HPDE6-E6E7 (cell line): ENCODE measurements around the gene CD151.

Experiments
- DNase-seq: peaks from one replicate; pipeline ENCODE4 v3.0.0; 2011; ENCODE audit warnings: missing footprints; ENCODE audit errors: extremely low spot score

Gene CD151

DNA sequence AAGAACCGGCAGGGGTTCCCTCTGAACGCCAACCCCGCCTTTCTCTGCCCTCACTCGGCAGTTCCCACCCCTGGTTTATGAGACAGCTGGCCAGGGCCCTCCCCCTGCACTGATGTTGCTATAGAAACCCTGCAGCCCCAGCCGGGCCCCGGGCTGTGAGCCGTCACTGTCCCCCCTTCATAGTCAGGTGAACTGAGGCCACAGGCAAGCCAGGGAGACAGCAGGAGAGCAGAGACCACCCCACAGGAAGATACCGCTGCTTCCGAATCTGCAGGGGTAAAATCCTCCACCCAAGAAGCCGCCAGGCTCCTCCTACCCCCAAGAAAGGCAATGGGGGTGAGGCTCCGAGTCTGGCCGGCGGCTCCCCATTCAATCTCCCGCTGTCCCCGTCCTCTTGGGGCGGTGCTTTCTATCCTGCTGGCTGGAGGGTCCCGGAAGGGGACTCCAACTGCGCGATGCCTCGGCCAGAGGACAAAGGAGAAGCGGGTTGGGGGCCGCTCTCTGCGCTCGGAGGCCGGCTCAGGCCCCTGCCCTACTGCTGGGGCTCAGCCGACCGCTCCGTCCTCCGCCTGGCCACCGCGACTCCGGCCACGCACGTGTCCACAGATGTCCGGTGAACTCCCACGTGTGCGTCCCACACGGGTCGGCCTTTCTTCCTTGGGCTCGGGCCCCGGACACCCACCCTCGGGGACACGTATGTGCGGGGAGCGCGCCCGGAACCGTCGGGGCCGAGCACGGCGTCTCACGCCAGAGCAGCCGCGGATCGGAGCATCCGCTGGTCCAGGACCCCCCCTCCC is 35.3 kb upstream of the CD151 start:
- DNase-seq: no peak

DNA sequence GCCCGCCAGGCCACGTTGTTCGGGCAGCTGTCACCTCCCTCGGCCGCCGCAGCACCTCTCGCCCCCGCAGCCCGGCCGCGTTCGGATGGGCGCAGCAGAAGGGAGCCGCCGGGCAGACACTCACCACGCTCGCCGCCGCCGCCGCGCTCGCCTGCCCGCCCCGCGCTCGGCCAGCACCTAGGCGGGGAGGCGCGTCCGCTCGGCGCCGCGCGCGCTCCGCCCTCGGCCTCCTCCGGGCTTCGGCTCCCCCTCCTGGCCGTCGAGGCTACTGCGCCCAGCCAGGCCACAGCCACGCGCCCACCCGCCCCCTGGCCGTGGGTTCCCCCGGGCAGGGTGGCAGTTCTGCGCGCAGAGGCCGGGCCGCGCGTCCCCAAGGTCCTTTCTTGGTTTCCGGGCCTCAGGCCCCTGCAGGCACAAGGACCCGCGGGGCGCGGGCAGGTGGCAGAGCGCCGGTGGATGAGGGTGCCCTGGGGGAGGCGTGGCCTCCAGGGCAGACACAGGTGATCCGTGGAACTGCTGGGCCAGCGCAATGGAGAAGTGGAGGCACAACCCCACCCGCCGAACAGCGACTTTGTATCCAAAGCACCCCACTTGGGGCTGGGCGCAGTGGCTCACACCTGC is 34.5 kb upstream of the CD151 start, which contains the start of gene SLC25A22:
TSS of gene SLC25A22 (minus strand) at position 189 of the 621 bp plus-strand sequence. CDS start 3,275 bp downstream, outside the sequence.
- DNase-seq: peak; percentile 74

DNA sequence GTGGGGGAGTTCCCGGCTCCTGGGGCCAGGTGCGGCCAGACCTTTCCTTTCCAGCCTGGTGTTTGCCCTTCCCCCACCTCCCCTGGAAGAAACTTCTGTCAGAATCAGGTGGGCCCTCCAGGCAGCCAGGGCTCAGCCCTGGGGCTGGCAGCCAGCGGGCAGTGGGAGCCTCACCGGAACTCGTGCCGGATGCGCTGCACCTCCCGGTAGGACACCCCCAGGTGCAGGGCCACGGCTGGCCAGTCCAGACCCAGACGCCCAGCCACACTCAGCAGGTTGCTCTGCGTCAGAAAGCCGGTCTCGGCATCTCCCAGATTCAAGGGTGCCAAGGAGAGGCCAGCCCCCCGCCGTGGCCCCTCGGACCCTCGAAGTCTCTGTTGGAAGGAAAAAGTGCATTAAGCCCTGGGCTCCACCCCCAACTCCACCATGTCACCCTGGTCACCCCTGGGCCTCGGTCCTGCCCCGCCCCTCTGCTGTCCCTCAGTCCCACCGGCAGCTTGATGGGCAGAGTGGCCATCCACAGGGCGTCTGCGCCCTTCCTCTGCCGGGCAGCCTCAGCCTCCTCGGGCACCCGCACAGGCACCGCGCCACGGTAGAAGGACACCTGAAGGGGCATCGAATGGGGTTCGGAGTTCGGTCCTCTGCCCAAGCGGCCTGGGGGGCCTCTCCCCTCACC is 33.0 kb upstream of the CD151 start:
- DNase-seq: no peak

DNA sequence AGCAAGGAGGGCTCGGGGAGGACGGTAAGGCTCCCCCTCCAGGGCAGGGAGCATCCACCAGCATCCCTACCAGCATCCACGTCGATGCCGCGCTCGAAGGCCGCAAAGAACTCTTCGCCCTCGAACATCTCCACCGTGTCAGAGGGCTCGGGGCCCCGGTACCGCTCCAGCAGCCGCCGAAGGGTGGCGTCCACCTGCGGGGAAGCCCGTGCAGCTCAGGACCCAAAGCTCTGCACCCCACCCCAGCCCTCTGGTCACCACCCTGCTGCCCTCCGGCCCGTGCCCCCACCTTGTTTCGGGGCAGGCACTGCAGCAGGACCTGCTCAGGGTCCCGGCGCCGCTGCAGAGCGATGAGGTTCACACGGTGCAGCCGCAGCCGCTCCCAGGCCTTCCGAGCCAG is 32.3 kb upstream of the CD151 start:
- DNase-seq: no peak

DNA sequence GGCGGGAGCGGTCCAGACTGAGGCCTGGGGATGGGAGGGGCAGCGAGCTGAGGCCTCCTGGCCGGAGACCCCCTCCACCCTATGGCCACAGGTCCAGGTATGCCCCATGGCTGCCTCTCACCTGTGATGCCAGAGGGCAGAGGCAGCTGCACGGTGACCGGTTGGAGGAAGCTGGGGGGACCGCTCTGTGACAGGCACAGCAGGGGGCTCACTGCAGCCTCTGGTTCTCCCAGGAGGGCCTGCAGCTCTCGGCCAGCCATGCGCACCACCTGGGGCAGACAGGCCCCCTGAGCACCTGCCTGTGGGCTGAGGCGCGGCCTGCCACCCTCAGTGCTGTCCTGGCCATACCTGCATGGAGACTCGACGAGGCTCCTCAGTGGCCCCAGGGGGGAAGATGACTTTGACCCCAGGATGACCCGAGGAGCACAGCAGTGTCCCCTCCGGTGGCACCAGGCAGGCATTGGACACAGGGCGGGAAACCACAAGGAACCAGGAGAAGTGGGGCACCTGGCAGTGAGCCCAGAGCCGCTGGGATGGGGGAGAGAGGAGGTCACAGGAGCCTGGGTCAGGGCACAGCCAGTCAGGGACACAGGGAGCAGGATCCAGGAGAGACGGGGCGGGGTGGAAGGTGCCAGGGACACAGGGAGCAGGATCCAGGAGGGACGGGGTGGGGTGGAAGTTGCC is 31.5 kb upstream of the CD151 start:
- DNase-seq: no peak

DNA sequence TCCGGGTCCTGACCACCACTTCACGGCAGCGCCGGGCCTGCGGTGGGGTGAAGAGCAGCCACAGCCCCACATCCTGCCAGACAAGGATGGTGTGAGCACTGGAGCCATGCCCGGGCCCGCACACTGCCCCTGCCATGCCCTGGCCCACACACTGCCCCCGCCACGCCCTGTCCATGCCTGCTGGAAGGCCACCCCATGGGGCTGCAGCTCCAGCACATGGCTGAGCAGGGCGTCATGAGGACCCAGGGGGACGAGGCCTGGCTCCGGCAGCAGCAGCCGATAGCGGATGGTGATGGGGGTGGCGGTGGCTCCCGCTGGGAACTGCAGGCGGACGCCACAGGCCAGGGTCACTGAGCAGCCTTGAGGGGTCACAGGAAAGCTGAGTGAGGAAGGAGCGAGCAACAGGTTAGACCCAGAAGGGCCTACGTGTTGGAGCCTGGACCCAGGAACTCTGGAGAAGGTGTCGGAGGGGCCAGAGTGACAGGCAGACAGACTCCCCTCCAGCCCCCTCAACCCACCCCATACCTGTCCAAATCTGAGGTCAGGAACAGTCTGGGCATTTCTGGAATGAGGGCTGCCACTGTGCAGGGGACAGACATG is 30.6 kb upstream of the CD151 start:
- no peak for DNase-seq

GRCh38 chr11:802693-803466 is 29.9 kb upstream of the CD151 start:
- DNase-seq: no peak

GRCh38 chr11:803467-803742 is 29.3 kb upstream of the CD151 start:
- no peak for DNase-seq

DNA sequence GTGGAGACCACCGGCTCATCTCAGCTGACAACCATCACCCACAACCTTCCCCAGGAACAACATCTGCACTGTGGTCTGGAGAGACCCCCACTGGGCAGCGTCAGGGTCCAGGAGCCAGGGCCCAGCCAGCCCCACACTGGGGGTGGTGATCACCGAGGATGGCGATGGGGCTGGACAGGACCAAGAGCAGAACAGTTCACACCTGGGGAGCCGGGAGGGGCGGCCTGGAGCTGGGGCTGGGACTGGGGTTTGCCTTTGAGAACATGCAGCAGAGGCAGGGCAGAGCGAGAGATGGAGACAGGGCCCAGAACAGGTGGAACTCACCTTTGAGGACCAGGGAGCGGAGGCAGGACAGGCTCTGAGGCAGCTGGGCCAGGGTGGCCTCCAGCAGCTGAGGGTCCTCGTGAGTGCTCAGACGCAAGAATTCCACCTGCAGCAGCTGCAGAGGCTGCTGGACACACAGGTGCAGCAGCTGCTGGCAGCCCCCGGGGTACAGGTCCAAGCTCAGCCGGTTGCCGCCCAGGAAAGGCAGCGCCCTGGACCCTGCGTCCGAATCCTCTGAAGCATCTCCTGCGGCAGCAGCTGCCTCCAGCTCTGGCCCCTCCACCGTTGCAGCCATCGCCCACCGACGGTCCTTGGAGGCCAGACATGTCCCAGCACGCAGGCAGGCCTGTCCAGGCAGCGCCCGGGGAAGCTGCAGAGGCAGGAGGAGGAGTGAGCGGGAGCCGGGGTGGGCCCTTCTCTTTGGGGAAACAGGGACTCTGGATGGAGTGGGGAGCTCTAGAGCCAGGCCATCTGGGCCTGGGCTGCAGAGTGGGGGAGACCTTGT is 28.8 kb upstream of the CD151 start:
- no peak for DNase-seq

DNA sequence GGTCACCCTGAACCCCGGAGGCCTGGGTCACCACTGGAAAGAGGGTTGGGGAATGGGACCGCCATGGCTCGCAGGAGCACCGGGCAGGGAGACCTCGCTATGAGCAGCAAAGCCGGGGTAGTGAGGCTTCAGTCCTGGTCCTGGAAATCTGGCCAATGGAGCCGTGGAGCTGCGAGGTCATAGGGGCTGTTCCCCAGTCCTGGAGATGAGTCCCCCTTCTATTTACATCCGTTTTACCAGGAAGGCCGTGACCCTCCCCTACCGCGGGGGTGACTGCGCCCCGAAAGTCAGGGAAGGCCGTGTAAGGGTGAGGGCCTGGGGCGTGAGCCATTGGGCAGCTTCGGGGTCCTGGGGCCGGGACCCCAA is 28.2 kb upstream of the CD151 start:
- DNase-seq: no peak

- no peak for DNase-seq
Measured at GRCh38 chr11:808427-809286, 24.1 kb upstream of the CD151 start.

DNA sequence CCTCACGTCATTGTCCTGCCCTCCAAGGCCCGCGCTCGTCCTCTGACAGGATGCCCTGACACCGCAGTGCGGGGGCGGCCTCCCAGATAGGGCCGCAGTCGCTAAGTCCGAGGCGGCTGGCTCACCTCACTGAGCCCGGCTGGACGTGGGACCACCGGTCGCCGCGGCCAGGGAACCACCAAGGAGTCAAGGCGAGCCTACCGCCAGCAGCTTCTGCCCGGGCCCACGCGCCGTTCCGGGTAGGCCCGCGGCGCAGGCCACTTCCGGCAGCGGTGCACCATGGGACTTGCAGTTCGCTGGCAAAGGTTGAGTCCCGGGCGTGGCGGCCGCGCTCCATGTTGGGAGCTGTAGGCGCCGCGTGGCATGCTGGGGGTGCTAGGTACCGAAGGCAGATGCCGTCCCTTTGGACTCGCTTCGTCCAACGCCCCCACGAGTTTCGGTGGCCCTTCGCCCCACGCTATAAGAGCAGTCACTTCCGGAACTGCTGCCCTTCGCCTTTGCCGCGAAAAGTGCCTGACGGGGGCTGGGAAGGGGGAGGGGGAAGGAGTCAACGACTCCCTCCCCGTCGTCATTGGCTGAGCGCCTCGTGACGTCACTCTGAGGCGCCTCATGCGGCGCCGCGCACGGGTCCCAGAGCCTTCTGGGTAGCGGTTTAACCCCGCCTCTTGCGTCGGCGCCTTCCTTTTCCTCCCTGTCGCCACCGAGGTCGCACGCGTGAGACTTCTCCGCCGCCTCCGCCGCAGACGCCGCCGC is 23.3 kb upstream of the CD151 start, which contains the start of gene RPLP2:
TSS of gene RPLP2 (plus strand) at position 681 of the 753 bp plus-strand sequence. CDS start 268 bp downstream, outside the sequence.
- peak; percentile 87 for DNase-seq

DNA sequence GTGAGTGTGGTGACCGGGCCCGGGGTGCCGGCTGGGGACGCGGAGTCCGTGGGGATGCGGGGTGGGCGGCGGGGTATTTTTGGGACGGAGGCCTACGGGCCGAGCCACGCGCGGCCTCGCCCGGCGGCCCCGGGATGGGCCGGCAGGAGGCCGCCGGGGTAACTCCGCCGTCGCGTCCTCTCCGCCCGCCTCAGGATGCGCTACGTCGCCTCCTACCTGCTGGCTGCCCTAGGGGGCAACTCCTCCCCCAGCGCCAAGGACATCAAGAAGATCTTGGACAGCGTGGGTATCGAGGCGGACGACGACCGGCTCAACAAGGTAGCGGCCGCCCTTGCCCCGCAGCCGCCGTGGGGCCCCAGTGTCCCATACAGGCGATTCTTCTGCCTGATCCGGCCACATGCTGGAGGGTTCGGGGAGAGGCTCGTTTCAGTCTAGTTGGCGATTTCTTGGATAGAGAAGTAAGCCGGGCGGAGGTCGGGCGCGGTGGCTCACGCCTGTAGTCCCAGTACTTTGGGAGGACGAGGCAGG is 22.6 kb upstream of the CD151 start:
- DNase-seq: no peak

DNA sequence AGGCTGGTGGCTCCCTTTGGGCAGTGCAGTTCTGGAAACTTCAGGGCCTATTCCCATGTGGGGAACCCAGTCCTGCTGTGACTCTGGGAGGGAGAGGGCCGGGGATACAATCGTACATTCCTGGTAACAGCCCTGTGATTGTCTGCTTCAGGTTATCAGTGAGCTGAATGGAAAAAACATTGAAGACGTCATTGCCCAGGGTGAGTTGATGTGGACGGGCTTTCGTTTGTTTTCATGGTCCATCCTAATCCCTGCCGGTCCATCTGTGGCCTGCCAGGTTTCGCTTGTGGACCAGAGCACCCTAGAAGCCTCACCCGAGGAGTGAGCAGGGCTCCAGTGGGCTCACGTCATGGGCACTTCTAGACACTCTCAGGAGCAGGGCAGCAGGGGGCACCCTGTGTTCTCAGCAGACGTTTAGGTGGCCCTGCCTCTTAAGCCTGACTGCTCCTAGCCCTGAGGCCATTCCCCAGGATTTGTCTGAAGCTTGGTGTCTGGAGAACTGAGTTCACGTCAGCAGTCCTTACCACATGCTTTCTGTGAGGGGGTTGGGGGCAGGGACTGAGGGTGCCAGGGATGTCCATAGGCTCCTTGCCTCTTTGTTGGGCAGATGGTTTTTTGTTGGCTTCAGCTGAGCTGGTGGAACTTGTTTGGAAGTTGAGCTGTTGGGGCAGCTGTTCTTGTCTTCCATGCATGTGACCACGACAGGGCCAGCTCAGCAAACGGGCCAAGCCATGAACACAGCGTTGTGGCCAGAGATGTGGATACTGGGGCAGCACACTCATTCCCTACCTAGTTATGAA is 21.1 kb upstream of the CD151 start:
- no peak for DNase-seq

DNA sequence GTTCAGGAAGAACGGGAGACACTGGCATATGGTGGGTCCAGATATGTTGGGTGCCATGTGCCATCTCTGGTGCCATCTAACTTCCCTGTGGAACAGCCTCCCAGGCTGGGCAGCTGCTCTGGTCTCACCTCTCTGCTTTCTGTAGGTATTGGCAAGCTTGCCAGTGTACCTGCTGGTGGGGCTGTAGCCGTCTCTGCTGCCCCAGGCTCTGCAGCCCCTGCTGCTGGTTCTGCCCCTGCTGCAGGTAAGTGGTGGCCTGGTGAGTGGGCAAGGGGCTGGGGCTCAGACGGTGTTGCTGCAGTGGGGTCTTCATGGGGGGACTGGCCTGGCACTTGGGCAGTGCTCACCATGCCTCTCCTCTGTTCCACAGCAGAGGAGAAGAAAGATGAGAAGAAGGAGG is 20.4 kb upstream of the CD151 start:
- DNase-seq: no peak

DNA sequence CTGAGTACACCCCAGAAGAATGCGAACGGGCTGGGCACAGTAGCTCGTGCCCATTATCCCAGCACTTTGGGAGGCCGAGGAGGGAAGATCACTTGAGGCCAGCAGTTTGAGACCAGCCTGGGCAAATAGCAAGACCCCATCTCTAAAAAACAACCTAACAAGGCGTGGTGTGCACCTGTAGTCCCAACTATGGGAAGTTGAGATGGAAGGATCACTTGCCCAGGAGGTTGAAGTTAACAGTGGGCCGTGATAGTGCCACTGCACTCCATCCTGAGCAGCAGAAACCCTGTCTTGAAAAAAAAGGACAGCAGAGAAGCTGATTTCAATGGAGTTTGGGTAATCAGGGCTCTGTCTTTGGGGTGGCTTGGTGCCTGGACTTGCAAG is 19.7 kb upstream of the CD151 start:
- no peak for DNase-seq

DNA sequence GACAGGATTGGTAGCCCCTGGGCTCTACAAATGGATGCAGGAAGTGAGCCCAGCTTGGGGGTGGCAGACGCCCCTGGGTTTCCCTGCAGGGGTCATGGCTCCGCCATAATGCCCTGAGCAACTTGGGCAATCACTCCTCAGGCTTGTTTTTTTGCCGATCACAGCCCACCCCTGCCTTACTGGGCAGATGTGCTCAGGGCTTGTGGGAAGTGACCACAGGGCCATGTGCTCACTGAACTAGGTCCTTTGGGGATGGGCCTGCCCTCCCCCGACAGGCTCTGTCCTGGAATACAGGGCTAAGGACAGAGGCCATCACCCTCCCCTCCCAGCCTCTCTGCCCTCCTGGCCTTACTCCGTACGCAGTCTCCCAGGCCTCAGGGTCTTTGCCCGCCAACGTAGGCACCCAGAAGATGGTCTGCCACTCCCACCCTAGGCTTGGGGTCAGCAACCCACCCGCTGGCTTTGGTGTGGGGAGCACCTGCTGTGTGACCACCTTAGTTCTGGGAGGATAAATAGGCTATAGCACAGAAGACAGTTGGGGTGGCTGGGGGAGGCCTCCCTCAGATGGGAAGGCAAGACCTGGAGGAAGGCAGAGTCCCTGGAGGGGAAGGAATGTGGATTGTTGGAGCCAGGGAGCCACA is 19.2 kb upstream of the CD151 start:
- no peak for DNase-seq
